ENCODE data around the gene SPDEF.

SPDEF gene

DNA sequence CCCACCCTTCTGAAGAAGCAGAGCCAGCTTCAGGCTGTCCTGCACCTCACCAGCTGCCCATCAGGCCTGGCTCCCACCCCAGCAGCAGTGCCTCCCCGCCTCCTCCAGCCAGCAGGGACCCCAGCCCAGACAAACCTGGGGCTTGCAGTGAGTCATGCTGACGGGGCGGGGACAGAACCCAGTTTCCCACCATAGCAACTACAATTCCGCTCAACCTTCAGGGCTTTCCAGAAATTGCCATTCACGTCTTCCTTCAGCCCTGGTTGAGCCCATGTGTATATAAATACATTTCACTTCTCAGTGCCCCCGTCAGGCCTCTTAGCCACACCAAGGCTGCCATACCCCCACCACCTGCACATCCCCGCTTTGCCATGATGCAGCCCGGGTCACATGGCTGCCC lies 4.4 kb downstream of the SPDEF start:
- no peak for TF ChIP-seq ZNF274 (IDR thresholded peaks at IDR 0.05; ENCODE audit: low read depth, low read length)
- H3K4me3 ChIP-seq (ENCODE audit: low read length), result no peak overlapping the region

DNA sequence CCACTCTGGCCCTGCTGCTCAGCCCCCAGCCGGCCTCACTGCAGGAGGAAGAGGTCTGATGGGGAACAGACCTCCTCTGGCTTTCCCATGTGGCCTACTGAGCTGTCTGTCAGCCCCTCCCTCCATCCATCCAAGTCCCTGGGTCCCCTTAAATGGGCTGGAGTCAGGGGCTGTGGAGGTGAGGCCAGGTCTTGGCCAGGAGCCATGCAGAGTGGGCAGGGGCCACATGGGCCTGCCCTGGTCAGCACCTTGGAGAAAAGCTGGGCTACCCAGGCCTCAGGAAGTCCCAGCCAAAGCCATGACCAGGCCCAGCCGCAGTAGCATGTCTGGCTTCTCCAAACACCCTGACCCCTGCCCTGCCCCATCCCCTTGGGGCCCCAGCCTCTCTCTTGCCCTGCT lies 6.3 kb downstream of the SPDEF start:
- no peak overlapping the region for H3K4me3 ChIP-seq (ENCODE audit: low read length)
- TF ChIP-seq ZNF274 (IDR thresholded peaks at IDR 0.05; ENCODE audit: low read depth, low read length), result no peak

DNA sequence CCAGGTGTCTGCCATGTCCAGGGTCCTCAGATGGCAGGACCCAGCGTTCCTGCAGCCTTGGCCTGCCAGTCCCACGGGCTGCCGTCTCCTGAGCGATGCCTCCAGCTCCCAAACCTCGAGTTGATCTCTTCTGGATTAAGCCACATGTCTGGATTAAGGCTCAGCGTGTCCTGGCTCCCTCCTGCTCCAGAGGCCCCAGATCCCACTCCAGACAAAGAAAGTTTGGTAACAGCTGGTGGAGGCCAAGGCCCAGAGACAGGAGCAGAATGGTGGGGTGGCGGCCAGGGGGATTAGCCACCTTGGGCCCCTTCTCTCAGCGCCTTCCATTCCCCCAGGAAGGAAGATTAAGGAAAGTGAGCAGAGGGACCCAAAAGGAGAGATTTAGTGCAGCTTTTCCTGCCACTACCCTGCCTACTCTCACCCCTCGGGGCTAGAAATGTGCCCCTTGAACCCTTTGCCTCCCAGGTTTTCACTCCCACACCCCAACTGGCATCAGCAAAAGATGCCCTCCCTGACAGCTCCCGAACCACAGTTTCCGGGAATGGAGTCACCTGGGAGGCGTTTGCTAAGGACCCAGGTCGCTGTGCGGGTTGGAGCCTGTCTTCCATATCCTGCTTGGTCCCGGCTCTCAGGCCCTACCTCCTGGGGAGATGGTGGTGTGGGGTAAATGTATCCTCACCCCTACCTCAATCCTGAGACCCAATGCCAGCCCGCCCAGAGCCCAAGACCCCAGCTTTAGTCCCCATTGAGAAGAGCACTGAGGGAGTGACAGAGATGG lies 6.9 kb downstream of the SPDEF start:
- no peak overlapping the region for H3K4me3 ChIP-seq (ENCODE audit: low read length)
- no peak for TF ChIP-seq ZNF274 (IDR thresholded peaks at IDR 0.05; ENCODE audit: low read depth, low read length)

DNA sequence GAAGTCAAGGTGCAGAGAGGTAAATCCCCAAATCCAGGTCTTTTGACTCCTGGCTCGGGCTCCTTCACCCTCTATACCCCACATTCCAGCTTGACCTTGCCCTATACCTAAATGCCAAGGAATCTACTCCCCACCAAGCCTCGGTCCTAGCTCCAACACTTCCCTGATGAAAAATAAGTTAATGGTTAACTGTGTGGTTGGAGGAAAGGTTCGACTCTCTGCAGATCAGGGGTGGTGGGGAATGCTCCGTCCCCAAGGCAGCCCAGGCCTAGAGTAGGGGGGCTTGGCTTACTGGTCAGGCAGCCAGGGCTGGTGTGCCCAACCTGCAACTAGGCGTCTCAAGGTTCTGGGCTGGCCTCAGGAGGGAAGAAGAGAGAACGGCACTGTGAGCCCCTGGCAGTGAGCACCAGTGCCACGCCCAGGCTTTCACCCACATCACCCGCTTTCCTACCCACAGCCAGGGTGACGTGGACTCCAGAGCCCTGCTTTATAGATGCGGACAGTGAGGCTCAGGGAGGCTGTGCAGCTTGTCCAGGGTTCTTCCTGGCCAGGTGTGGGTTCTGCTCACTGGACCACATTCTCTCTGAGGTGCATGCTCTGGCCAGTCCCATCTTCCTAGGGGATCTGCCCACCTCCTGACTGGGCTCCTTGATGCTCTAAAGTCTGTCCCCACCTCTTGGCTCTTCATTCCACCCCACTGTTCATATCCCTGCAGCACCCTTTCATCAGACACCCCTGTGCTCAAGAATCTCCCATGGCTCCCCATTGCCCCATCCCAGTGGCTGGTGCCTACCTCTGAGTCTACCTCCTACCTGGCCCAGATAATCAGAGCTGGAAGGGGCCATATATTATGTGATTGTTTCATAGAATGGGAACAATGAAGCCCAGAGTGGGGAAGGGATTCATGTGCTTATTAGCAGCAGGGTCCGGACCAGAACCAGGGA lies 8.2 kb downstream of the SPDEF start:
- no peak for TF ChIP-seq ZNF274 (IDR thresholded peaks at IDR 0.05; ENCODE audit: low read depth, low read length)
- no peak overlapping the region for H3K4me3 ChIP-seq (ENCODE audit: low read length)

DNA sequence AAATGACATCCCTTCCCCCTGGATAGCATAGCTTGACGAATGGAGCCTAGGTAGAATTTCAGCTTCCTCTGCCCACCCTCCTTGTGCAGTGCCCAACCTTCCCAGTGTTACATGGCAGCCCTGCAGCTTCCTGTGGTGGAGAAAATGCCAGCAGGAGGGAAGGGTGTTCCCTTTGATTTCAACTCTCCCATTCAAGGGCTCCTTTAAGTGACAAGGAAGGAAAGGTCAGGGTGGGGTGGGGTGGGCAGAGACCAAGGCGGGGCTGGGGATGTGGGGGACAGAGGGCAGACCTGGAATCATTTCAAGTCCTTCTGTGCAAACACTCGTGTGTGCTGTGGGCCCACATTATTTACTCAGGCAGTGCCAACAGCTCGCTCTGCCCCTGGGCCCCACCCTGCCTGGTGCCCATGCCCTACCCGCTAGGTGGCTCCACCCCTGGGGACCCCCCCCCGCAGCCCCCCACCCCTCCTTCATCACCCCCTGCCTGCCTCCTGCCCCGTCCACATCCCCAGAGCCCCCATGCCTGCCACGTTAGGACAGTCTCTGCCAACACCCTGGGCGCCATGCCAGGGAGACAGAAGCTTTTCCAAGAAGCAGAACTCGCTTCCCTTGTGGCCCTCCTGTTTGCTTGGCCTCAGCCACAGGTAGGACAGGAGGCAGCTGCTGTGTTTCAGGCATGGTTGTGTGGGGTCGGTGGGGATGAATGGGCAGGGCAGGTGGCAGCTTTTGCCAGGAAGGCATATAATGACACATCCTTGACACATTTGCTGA lies 9.4 kb downstream of the SPDEF start:
- TF ChIP-seq ZNF274 (IDR thresholded peaks at IDR 0.05; ENCODE audit: low read depth, low read length), result no peak
- H3K4me3 ChIP-seq (ENCODE audit: low read length), result no peak overlapping the region

DNA sequence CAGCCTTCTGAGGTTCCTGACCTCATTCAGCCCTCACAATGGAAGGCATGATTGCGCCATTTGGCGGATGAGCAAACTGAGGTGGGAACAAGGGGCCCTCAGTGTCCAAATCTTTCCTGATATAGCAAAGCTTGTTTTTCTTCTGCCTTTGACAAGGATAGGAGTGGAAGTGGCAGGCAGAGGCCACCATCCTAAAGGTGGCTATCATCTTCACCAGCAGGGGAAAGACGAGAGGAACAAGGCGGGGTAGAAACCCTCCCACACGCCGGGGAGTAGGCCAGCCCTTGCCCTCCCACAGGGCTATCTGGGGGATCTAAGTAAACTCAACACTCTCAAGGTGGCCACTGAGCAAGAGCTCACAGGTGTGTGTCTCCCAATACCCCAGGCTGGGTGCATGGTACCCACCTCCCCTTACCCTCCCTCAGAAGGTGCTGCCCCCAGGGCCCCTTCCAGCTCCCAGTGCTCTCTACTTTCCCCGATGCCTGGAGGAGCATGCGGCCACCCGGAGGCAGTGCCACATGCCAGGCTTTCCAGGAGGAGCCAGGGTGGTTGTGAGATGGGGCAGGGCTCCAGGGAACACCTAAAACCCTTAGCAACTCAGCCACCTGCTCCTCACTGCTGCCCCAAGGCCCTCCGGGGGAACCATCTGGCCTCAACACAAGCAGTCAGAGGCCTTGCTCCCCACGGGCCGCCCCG lies 11.2 kb downstream of the SPDEF start:
- no peak for TF ChIP-seq ZNF274 (IDR thresholded peaks at IDR 0.05; ENCODE audit: low read depth, low read length)
- no peak overlapping the region for H3K4me3 ChIP-seq (ENCODE audit: low read length)

DNA sequence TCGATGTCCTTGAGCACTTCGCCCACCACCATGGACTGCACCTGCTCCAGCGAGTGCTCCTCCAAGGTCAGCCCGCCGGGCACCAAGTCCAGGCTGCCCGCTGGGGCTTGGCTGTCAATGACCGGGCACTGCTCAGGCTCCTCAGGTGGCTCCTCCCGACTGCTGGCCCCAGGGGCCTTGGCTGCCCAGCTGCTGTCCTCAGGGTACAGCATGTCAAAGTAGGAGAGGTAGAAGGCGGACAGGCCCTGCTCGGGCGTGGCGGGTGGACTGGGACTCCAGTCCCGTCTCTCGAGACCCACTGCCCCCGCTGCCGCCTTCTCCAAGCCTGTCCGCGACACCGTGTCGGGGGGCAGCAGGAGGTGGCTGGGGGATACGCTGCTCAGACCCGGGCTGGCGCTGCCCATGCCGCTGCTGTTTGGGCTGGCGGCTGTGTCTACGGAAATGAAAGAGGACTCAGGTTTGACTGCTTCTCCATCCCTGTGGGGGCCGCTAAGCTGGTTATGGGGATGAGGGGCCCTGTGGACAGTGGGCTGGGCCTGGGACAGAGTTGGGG lies 12.0 kb downstream of the SPDEF start:
- TF ChIP-seq ZNF274 (IDR thresholded peaks at IDR 0.05; ENCODE audit: low read depth, low read length), result no peak
- H3K4me3 ChIP-seq (ENCODE audit: low read length), result no peak overlapping the region

- TF ChIP-seq ZNF274 (IDR thresholded peaks at IDR 0.05; ENCODE audit: low read depth, low read length), result no peak
- H3K4me3 ChIP-seq (ENCODE audit: low read length), result no peak overlapping the region
Measured at GRCh38 chr6:34543421-34543820, 12.7 kb downstream of the SPDEF start.

DNA sequence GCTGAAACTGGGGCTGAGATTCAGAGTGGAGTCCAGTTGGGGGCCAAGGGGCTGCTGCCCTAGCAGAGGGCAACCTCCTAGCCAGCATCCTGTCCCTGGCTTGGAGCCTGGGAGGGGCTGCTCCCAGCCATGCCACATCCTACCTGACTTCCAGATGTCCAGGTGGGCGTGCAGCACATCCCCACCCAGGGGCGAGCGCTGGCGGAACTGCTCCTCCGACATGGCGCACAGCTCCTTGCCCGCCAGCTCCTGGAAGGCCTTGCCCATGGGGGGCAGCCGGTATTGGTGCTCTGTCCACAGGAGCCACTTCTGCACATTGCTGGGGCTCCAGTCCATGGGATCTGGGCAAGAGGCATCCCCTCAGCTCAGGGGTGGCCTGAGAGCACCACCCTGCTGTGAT lies 15.3 kb downstream of the SPDEF start:
- H3K4me3 ChIP-seq (ENCODE audit: low read length), result no peak overlapping the region
- no peak for TF ChIP-seq ZNF274 (IDR thresholded peaks at IDR 0.05; ENCODE audit: low read depth, low read length)

DNA sequence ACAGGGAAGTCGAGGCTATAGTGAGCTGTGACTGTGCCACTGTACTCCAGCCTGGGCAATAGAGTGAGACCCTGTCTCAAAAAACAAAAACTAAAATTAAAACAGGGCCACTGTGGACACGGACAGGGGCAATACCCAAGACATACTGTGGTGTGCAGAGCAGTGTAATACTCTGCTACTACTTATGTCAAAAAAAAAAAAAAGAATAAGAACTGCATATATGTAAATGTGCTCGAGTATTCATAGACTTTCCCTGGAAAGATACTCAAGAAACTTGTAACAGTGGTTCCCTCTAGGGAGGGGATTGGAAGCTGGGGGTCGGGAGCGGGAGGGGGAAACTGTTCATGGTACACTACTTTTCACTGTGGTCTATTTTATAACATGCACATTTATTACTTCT lies 15.9 kb downstream of the SPDEF start:
- TF ChIP-seq ZNF274 (IDR thresholded peaks at IDR 0.05; ENCODE audit: low read depth, low read length), result no peak
- H3K4me3 ChIP-seq (ENCODE audit: low read length), result no peak overlapping the region

DNA sequence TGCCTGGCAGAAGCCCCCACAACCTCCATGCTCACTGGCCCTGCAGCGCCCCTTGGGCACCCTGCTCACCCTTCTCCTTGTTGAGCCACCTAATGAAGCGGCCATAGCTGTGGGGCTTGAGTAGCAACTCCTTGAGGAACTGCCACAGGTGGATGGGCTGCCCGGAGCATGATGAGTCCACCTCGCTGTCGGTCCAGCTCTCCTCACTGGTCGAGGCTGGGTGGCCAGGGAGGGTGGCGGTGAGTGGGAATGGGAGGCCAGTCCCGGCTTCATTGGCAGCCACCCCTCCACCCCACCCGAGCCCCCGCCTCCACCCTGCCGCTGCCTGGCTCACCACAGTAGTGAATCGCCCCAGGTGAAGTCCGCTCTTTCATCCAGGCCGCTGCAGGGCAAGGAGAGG lies 16.9 kb downstream of the SPDEF start:
- no peak overlapping the region for H3K4me3 ChIP-seq (ENCODE audit: low read length)
- TF ChIP-seq ZNF274 (IDR thresholded peaks at IDR 0.05; ENCODE audit: low read depth, low read length), result no peak

DNA sequence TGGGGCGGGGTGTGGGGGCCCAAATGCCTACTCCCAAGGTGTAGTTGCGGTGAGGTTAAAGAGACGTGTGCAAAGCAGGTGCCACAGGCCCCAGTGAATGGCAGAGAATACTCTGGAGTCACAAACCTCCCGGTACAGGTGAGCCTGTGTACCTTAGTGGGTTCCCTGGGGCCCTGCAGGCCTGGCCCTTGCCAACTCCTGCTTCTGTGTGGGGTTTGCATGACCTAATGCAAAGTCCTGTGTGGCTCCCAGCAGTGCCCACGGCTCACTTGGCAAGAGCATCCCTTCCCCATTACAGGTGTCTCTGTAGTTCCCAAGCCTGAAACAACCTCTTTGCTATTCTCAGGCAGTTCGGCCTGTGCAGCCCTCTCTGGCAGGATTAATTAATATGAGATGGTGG lies 17.5 kb downstream of the SPDEF start:
- TF ChIP-seq ZNF274 (IDR thresholded peaks at IDR 0.05; ENCODE audit: low read depth, low read length), result no peak
- no peak overlapping the region for H3K4me3 ChIP-seq (ENCODE audit: low read length)

DNA sequence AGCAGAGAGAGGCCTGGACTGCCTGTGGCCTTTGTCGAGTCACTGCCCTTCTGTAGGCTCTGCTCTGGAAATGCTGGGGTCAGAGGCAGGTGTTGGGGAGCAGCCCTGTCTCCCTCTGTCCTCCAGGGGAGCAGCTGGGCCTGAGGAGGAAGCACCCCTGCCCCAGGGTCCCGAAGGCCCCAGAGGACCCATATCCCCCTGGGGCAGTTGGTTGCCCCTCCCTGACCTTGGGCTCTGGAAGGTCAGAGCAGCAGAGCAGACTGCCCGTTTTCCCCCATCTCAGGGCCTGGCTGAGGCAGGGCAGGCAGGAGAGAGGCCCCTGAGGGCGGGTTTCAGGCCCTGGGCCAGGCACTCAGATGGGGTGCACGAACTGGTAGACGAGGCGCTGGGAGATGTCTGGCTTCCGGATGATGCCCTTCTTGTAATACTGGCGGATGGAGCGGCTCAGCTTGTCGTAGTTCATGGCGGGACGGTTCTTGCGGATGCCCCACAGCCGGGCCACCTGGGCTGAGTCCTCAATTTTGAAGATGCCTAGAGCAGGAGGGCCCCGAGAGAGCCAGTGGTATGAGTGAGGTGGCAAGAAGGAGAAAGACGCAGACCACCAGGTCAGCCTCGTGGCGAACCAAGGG lies 18.1 kb downstream of the SPDEF start:
- H3K4me3 ChIP-seq (ENCODE audit: low read length), result no peak overlapping the region
- TF ChIP-seq ZNF274 (IDR thresholded peaks at IDR 0.05; ENCODE audit: low read depth, low read length), result no peak

Measured in GM08714 (cell line).